Adrenal gland (tissue), 12 donors: ENCODE results near the gene SCAPER. TPM values are rescaled to one million over a fixed set of nuclear protein-coding genes. Genes with fewer than 3 reads are reported as not detected.

Source experiments
- DNase-seq, 7 donors: peaks; one replicate each; pipeline ENCODE4 v3.0.0-alpha.2; 2019 to 2020
- H3K27ac ChIP-seq, 5 donors: fragments of 200-600 bp; sonication (generic) in 4 of 5; 1 replicate in 3 of 5; 2 replicates in 2 of 5; pipeline versions ENCODE4 v1.5.1 to v1.8.0; 2016 to 2020; ENCODE audit warnings: mild to moderate bottlenecking in 1 of 5
- H3K27me3 ChIP-seq: fragments of 200-600 bp; 2 replicates; pipeline ENCODE4 v1.8.0; 2021
- H3K36me3 ChIP-seq, 2 donors: fragments of 200-600 bp; replicated peaks in 1 of 2; 1 replicate in 1 of 2; 2 replicates in 1 of 2; pipeline versions ENCODE4 v1.5.1 to v1.8.0; 2018 to 2022
- H3K4me1 ChIP-seq, 2 donors: fragments of 200-600 bp; replicated peaks in 1 of 2; 1 replicate in 1 of 2; 2 replicates in 1 of 2; pipeline versions ENCODE4 v1.5.1 to v1.8.0; 2018 to 2021
- H3K4me3 ChIP-seq, 4 donors: fragments of 200-600 bp; sonication (generic) in 3 of 4; one replicate each; pipeline ENCODE4 v1.5.1; 2016 to 2018
- H3K9me3 ChIP-seq, 3 donors: fragments of 200-600 bp; sonication (generic) in 1 of 3; replicated peaks in 1 of 3; 1 replicate in 2 of 3; 2 replicates in 1 of 3; pipeline versions ENCODE4 v1.5.1 to v1.8.0; 2016 to 2021
- CTCF ChIP-seq, 6 experiments: fragments of 450-650 bp in 4 of 6; fragments of 200-600 bp in 2 of 6; sonication (generic) in 1 of 6; IDR thresholded peaks; 1 replicate in 5 of 6; 2 replicates in 1 of 6; pipeline versions ENCODE4 v1.5.1 to v1.8.0; 2016 to 2021; ENCODE audit warnings: antibody characterized with exemption in 6 of 6, mild to moderate bottlenecking in 2 of 6, moderate library complexity in 1 of 6
- POLR2A ChIP-seq, 2 donors: fragments of 450-650 bp; IDR thresholded peaks; one replicate each; pipeline ENCODE4 v1.6.1; 2017; ENCODE audit warnings: antibody characterized with exemption in 2 of 2, mild to moderate bottlenecking in 2 of 2, moderate library complexity in 1 of 2
- WGBS, 4 donors: extraction: QIAGEN DNeasy Blood & Tissue Kit in 2 of 4; methylation state at CpG; one replicate each; pipeline versions ENCODE4 v1.1.5 to v1.1.7; 2013 to 2017; 5-methylcytosine and 5-hydroxymethylcytosine counted together
- intact Hi-C, 2 donors: fragments of 100-400 bp; cut with DNase I; formaldehyde crosslinking; loops; one replicate each; pipeline versions ENCODE4 v1.14.1 to v1.15.0; 2022 to 2023
- polyA plus RNA-seq, 3 donors: library from polyadenylated mRNA; stranded (reverse); fragments of 200-250 nt in 2 of 3; fragments of 350-450 nt in 1 of 3; fragmentation: Illumina TruSeq in 1 of 3; extraction: RNeasy Lipid Tissue Mini Kit (QIAGEN cat#74804) in 1 of 3; gene quantifications; one replicate each; pipeline ENCODE4 v1.2.3, GENCODE V29; 2013 to 2014
- total RNA-seq, 9 donors: library from RNA; depleted of rRNA in 4 of 9; stranded (reverse); fragments of >200 nt in 4 of 9; fragments of 120-200 nt in 1 of 9; fragmentation: NEBNext Ultra II Directional in 1 of 9; extraction: Animal tissue kit (Norgen Biotek cat#: 25700) in 1 of 9; gene quantifications; one replicate each; pipeline versions ENCODE4 v1.1.0 to v1.2.4, GENCODE V29; 2013 to 2023
- donor health status: healthy with polysubstance abuse.
- donor health status: Bipolar disorder and iron deficiency.
- donor health status: DM: yes; HTN: yes; CAD: no.
- donor health status: DM: no; HTN: no; CAD: no.
- donor health status: DM: no; HTN: no; CAD: no.
- donor health status: DM: yes; HTN: yes; CAD: no.

The SCAPER gene
- total and polyA plus RNA-seq, 12 donors, result 3.9 to 95.3 (median 24.1) TPM

GRCh38 chr15:76359152-76359551 is 546.0 kb downstream of the SCAPER start:
- no peak for DNase-seq
- Histone ChIP-seq H3K27ac (no peak overlapping the region), H3K4me3 (no peak overlapping the region), H3K36me3 (no peaks in the 10 kb centered on the region), H3K9me3 (no peaks in the 10 kb centered on the region), H3K27me3 (no peaks in the 10 kb centered on the region), H3K4me1 (no peaks in the 10 kb centered on the region)
- WGBS, 4 donors, result 61 to 100% (median 96%) methylated on average over 3 of the region's 3 CpGs
- TF ChIP-seq CTCF (IDR thresholded peaks at IDR 0.05) (no peak), POLR2A (IDR thresholded peaks at IDR 0.05) (no peak)
- intact Hi-C loops, result no loop called here

- Histone ChIP-seq H3K27me3 (no peaks in the 10 kb centered on the region), H3K27ac (no peak overlapping the region), H3K4me1 (no peaks in the 10 kb centered on the region), H3K36me3 (no peaks in the 10 kb centered on the region), H3K9me3 (no peaks in the 10 kb centered on the region), H3K4me3 (no peak overlapping the region)
- intact Hi-C loops, result no loop called here
- TF ChIP-seq POLR2A (IDR thresholded peaks at IDR 0.05) (no peak), CTCF (IDR thresholded peaks at IDR 0.05) (no peak)
- WGBS, 4 donors, result 96 to 100% (median 99%) methylated on average over 3 of the region's 3 CpGs
- no peak for DNase-seq
Observed at GRCh38 chr15:76358453-76358852, 546.7 kb downstream of the SCAPER start.

DNA sequence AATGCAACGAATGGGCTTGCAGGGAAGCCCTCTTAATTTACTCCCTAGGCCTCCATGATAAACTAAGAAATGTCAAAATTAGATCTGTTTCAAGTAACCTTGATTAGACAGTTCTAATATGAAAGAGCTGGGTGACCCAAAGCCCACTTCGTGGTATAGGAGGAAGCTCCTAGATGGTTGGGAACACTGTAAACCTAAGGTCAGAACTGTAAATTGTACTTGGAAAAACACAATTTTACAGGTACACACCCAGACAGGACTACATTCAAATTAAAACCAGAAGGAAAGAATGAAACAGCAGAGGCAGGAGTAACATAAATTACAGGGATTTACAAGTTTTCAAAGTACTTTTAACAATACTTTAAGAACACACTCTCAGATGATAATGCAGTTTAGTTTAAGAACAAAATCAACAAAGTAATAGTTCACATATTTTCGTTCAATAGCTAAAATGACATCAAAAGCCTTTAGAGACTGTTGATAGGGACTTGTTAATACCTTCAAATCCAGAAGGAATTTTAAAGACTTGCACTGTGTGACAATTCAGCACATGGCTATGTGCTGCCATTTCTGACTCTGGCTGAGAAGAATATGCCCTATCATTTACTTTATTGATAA is 550.2 kb downstream of the SCAPER start:
- TF ChIP-seq POLR2A (IDR thresholded peaks at IDR 0.05), result no peak
- TF ChIP-seq CTCF (IDR thresholded peaks at IDR 0.05), result no peak
- H3K9me3 ChIP-seq, result no peaks in the 10 kb centered on the region
- H3K4me1 ChIP-seq, result no peaks in the 10 kb centered on the region
- 87 to 99% (median 91%) methylated on average over 3 of the region's 3 CpGs for WGBS, 4 donors
- H3K4me3 ChIP-seq, result no peak overlapping the region
- H3K36me3 ChIP-seq, result no peaks in the 10 kb centered on the region
- DNase-seq, result no peak
- no peak overlapping the region for H3K27ac ChIP-seq
- intact Hi-C loops, result no loop called here
- no peaks in the 10 kb centered on the region for H3K27me3 ChIP-seq

DNA sequence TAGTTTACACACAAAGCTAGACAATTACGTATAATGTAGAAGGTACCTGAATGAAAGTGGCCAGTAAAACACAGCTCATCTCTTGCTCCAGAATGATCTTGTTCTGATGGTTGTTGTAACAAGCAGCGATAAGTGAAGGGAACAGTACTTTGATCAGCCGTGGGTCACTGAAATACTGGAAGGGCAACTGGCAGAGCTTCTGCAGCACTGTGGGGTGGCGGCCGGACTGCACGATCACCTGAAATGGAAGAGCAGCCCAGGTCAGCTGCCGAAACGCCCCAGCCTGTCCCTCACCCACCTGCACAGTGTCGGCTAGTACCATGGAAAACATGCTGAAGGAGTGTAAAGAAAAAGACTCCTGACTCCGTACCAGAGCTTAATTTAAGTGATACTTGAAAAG is 551.2 kb downstream of the SCAPER start:
- Histone ChIP-seq H3K9me3 (no peaks in the 10 kb centered on the region), H3K4me3 (no peak overlapping the region), H3K27me3 (no peaks in the 10 kb centered on the region), H3K27ac (no peak overlapping the region), H3K4me1 (no peaks in the 10 kb centered on the region), H3K36me3 (no peaks in the 10 kb centered on the region)
- no peak for DNase-seq
- intact Hi-C loops, result no loop called here
- 96 to 97% (median 96%) methylated on average over 10 of the region's 10 CpGs for WGBS, 4 donors
- TF ChIP-seq CTCF (IDR thresholded peaks at IDR 0.05) (no peak), POLR2A (IDR thresholded peaks at IDR 0.05) (no peak)
